Measurements from ENCODE around the gene LHB. TPM values are rescaled to one million over a fixed set of nuclear protein-coding genes. Genes with fewer than 3 reads are reported as not detected.

LHB gene
- total and polyA plus RNA-seq, 2 donors (not counting 1 experiment from before 2014, with no cell fraction given) = 1.1 to 4.7 TPM

- Histone ChIP-seq H2AFZ (ENCODE audit: insufficient read depth, low read depth, low read length, poor library complexity, severe bottlenecking) (no peak overlapping the region), H4K20me1 (ENCODE audit: control insufficient read depth, insufficient read depth, low read length, poor library complexity, severe bottlenecking) (peaks cover 6% of the 10 kb centered on the region), H3K9ac (ENCODE audit: low read length) (no peak overlapping the region), H3K79me2 (ENCODE audit: control insufficient read depth, insufficient read depth, low read length) (peaks cover 4% of the 10 kb centered on the region), H3K4me2 (replicated peaks; ENCODE audit: low read depth, low read length, poor library complexity, severe bottlenecking) (no peak overlapping the region), H3K27me3 (replicated peaks in 1 of 4; ENCODE audit: control extremely low read depth in 1 of 4, control insufficient read depth in 3 of 4, insufficient read depth in 4 of 4, low read length in 3 of 4) (no peaks in the 10 kb centered on the region), H3K27ac (ENCODE audit: low read length in 2 of 2) (no peak overlapping the region), H3K4me1 (ENCODE audit: control insufficient read depth in 2 of 2, insufficient read depth in 2 of 2, low read length in 2 of 2) (peaks cover 0 to 6% of the 10 kb centered on the region in 2 donors), H3K4me3 (ENCODE audit: control extremely low read depth in 1 of 5, extremely low read depth in 1 of 5, insufficient read depth in 1 of 5, low read depth in 2 of 5, low read length in 4 of 5) (no peak overlapping the region), H3K9me3 (ENCODE audit: control extremely low read depth in 1 of 3, control insufficient read depth in 2 of 3, insufficient read depth in 1 of 3, low read length in 2 of 3) (no peaks in the 10 kb centered on the region), H3K36me3 (replicated peaks in 1 of 2; ENCODE audit: control extremely low read depth in 1 of 2, control insufficient read depth in 1 of 2, extremely low read depth in 1 of 2, insufficient read depth in 2 of 2, low read length in 1 of 2) (peaks cover 0 to 39% of the 10 kb centered on the region in 2 experiments)
- no peak for TF ChIP-seq EZH2 (IDR thresholded peaks at IDR 0.05; ENCODE audit: borderline replicate concordance, insufficient read depth, low read depth, low read length, poor library complexity, severe bottlenecking)
- TF ChIP-seq CTCF (IDR thresholded peaks at IDR 0.05) = no peak
- Mint-ChIP-seq H3K9me3 (ENCODE audit: insufficient read depth) (no peaks in the 10 kb centered on the region), H3K27me3 (no peaks in the 10 kb centered on the region), H3K4me3 (no peak overlapping the region), H3K4me1 (peaks cover 5% of the 10 kb centered on the region), H3K27ac (no peak overlapping the region)
- ChIA-PET POLR2A (no interaction called here), CTCF (interaction anchor here (0.7 to 1.0 kb wide), 3 partner anchors 15 to 214 kb away, joined by 3 to 5 read pairs (median 3); no protein-coding TSS in a partner anchor)
- intact Hi-C loops (cut with micrococcal nuclease) = no loop called here
- WGBS (ENCODE audit: insufficient coverage) = 100% methylated on average over 7 of the region's 15 CpGs
- no peak for DNase-seq
- no peak for ATAC-seq (ENCODE audit: low read depth)
Measured at GRCh38 chr19:49004133-49004532, 12.8 kb downstream of the LHB start.

GRCh38 chr19:48999481-49000325 is 17.2 kb downstream of the LHB start:
- intact Hi-C loops (cut with micrococcal nuclease) = loop anchor here (10.0 kb wide), 1 partner anchor 115 kb away; the partner anchor contains the start of genes C19orf73, LIN7B and PPFIA3
- H3K79me2 ChIP-seq (ENCODE audit: control insufficient read depth, insufficient read depth, low read length) = peaks cover 42% of the 10 kb centered on the region
- 70% methylated on average over 15 of the region's 16 CpGs for WGBS (ENCODE audit: insufficient coverage)

More at GRCh38 chr19:48999481-49000325, 17.2 kb downstream of the LHB start:
- CTCF ChIA-PET = interaction anchor here (0.8 to 1.8 kb wide), 16 partner anchors 9 to 889 kb away, joined by 3 to 10 read pairs (median 4); partner anchors contain the start of gene PLA2G4C
- POLR2A ChIA-PET = interaction anchor here (0.5 to 1.2 kb wide), 3 partner anchors 18 to 208 kb away, joined by 3 read pairs; no protein-coding TSS in a partner anchor
- H3K4me3 Mint-ChIP-seq = no peak overlapping the region
- no peaks in the 10 kb centered on the region for H3K9me3 ChIP-seq (ENCODE audit: control extremely low read depth in 1 of 3, control insufficient read depth in 2 of 3, insufficient read depth in 1 of 3, low read length in 2 of 3)
- H3K27ac Mint-ChIP-seq = no peak overlapping the region
- peaks cover 11% of the 10 kb centered on the region for H3K4me1 Mint-ChIP-seq
- DNase-seq = peak; percentile 68
- peaks cover 20% of the 10 kb centered on the region for H4K20me1 ChIP-seq (ENCODE audit: control insufficient read depth, insufficient read depth, low read length, poor library complexity, severe bottlenecking)
- peaks cover 0 to 11% of the 10 kb centered on the region in 2 donors for H3K4me1 ChIP-seq (ENCODE audit: control insufficient read depth in 2 of 2, insufficient read depth in 2 of 2, low read length in 2 of 2)
- TF ChIP-seq EZH2 (IDR thresholded peaks at IDR 0.05; ENCODE audit: borderline replicate concordance, insufficient read depth, low read depth, low read length, poor library complexity, severe bottlenecking) (no peak), CTCF (IDR thresholded peaks at IDR 0.05) (peak; percentile 75)
- peak; percentile 75 for ATAC-seq (ENCODE audit: low read depth)
- no peaks in the 10 kb centered on the region for H3K27me3 ChIP-seq (replicated peaks in 1 of 4; ENCODE audit: control extremely low read depth in 1 of 4, control insufficient read depth in 3 of 4, insufficient read depth in 4 of 4, low read length in 3 of 4)
- no peak overlapping the region for H3K4me2 ChIP-seq (replicated peaks; ENCODE audit: low read depth, low read length, poor library complexity, severe bottlenecking)
- no peak overlapping the region for H2AFZ ChIP-seq (ENCODE audit: insufficient read depth, low read depth, low read length, poor library complexity, severe bottlenecking)
- no peak overlapping the region for H3K27ac ChIP-seq (ENCODE audit: low read length in 2 of 2)
- H3K27me3 Mint-ChIP-seq = no peaks in the 10 kb centered on the region
- H3K4me3 ChIP-seq (ENCODE audit: control extremely low read depth in 1 of 5, extremely low read depth in 1 of 5, insufficient read depth in 1 of 5, low read depth in 2 of 5, low read length in 4 of 5) = no peak overlapping the region
- no peak overlapping the region for H3K9ac ChIP-seq (ENCODE audit: low read length)
- peaks cover 0 to 14% of the 10 kb centered on the region in 2 experiments for H3K36me3 ChIP-seq (replicated peaks in 1 of 2; ENCODE audit: control extremely low read depth in 1 of 2, control insufficient read depth in 1 of 2, extremely low read depth in 1 of 2, insufficient read depth in 2 of 2, low read length in 1 of 2)
- no peaks in the 10 kb centered on the region for H3K9me3 Mint-ChIP-seq (ENCODE audit: insufficient read depth)

All from B cell (primary cell).